Right hindlimb (tissue), 1 donor: ENCODE measurements around the gene ALG1.
"Not testable (repeated sequence)": the region's sequence is repeated elsewhere in the genome, so short reads cannot be mapped to it uniquely, and the experiment has no call there.

Experiments
- DNase-seq: peaks from one replicate; pipeline ENCODE4 v3.0.0-alpha.2; 2018

The ALG1 gene

DNA sequence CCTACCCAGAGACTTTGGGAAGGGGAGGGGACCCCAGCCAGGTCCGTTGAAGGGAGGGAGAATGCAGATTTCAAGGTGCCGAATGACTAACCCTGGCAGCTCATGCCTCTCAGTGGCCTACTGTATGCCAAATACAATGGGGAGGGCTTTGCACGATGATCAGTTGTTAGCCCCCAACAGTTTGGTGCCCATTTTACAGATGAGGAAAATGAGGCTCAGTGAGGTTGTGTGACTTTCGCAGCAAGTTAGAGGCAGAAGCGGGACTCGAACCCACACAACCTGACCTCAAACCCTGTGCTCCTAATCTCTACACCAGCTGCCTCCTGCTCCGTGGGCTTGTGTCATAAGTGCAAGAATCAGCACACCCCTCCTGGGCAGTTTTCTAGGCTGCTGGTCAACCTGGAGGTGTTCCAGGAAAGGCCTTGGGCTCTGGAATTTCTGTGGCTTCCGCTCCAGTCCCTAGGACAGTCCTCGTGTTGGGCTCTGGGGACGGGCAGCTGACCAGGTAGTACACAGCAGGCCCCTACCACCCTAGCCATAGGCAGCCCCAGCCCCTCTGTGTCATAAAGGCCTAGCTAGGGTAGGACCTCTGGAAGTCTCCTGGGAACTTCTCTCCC is 26.0 kb upstream of the ALG1 start:
- no peak for DNase-seq

DNA sequence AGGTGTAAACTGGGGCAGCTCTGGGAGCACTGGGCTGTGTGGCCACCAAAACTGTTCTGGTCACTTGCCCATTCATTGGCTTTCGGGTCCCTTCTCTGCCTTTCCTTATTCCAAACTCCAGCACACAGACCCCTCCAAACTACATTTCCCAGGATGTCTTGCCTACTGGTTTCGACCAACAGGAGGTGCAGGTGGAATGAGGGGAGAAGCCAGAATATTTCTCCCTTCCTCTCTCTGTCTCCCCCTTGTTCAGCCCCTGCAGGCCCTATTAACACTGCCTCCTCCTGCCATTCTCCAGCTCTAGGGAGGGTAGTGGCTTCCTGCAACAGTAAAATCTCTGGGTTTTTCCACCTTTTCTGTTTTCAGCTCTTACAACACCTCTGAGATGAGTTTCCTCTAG is 24.7 kb upstream of the ALG1 start:
- DNase-seq = no peak

DNA sequence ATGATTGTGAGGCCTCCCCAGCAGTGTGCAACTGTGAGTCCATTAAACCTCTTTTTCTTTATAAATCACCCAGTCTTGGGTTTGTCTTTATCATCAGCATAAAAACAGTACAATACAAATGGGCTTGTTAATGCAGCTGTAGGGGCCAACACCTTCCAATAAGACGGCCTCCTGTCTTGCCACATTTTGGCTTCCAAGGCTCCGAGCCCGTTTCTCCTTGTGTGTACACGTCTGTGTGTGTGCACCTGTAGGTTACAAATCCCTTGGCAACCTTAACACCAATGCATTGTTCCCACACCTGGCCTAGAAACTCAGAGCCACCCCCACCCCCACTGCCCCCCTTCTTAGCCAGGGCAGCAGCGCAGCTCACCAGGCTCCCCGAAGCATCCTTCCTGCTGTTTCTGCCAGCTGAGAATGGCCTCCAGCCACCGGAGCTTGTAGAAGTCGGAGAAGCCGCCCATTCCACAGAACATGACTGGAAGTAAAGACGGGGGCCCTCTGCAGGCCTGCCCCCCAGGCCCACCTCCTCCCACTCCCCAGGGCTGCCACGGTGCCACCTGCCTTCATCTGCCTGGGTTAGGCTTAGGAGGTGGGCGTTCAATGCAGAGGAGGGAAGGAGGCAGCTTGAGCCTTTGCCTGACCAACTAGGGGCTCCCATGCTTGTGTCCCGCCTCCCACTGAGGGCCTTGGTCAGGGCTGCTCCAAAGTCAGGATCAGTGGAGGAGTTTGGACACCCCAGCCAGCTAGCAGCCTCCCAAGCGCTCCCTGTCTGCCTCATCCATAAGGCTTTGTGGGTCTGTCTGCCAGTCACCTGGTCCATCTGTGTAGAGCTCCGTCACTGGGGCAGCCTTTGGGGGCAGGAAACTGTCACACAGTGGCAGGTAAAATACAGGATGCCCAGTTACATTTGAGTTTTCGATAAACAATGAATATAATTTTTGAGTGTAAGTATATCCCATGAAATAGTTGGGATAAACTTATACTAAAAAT is 16.5 kb upstream of the ALG1 start:
- no peak for DNase-seq

DNA sequence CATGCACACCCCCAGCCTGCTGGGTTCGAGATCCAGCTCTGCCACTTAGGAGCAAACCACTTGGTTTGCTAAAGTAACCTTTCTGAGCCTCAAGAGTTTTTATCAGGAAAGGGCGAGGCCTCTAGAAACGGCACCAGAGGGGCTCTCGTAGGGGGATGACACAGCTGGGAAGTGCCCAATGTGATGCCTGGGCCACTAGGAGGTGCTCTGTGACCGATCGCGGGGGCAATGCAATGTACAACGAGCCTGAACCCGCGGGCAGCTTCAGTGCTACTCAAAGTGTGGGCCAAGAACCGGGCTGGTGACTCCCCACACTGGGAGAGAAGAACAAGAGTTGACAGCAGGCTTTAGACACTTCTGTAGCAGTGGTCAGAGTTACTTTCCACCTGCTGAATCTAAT is 15.3 kb upstream of the ALG1 start:
- no peak for DNase-seq

DNA sequence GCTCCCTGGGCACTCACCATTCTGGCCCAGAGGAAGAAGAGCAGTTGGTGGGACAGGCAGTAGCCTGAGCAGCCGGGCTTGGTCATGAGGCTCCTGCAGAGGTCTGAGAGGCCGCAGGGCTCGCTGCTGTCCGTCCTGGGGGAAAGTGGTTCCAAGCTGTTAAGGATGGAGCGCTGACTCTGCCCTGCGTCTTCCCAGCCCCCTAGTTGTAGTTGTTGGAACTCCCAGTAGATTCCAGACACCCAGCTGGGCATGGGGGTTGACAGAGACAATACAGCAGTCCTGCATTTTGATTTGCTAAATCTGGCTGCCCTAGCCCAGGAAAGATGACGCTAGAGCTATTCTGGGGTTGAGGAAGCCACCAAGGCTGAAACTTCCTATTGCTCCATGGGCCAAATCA is 13.2 kb upstream of the ALG1 start:
- DNase-seq = no peak

DNA sequence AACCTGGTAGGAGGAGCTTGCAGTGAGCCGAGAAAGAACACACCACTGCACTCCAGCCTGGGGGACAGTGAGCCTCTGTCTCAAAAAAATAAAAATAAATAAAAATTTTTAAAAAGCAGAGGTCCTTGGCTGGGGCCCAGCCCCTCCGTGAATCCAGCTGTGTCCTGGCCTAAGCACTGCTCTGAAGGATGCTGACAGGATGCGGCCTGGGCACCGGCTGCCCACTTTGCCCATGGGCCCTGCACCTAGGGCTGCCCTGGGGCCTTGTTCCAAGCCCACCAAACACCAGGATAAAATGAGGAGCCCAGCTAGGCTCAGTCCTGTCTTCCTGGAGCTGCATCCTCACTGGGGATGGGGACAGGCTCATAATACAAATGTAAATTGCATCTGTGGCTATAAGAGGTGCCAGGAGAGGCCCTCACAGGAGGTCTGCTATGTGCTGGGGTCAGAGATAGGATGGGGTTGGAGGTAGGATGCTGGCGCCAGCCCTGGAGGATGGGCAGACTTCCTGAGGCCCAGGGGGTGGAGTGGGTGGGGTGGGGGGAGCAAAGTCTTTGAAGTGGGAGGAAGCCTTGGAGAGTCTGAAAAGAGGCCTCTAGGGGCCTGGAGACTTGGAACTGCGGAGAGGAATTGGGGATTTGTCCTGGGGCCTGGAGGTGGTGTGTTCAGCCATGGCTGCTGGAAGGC is 12.1 kb upstream of the ALG1 start:
- DNase-seq = no peak

DNA sequence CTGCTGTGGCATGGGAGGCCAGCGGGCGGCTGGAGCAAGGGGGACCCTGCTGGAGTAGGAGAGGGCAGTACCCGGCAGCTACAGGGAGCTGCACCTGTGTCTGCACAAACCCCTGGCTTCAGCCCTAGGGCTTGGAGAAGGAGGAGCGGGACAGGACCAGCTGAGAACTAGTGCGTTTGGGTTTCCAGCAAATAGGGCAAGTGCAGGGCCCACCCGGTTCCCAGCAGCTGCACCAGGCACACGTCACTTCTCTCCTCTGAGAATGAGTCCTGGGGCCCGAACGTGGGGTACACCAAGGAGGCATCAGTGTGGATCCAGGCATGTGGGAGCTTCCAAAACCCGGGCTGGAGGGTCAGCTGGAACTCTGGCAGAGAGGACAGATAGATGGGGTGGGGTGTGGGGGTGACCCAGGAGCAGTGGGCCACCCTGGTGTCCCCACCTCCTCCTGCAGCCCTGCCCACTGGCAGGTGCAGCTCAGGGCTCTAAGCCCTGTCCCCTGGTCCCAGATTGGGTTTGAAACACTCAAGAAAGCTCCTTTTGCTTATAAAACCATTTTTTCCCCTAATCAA is 11.5 kb upstream of the ALG1 start:
- no peak for DNase-seq

DNA sequence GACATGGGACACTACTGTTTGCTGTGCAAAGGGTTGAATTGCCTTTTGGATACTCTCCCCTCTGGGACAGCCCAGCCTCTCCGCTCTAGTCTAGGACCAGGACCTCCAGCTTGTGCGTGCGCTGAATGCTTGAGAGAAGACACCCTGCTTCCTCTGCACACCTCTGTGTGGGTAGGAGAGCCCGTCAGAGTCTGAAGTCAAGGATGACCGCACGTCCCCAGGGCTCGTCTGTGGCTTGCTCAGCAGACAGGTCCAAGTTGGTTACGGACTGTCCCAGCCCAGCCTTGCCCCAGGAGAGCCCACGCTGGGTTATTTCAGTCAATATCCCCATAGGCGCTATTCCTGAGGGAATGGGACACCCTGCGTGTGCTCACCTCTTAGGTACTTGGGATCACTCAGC is 9.6 kb upstream of the ALG1 start:
- no peak for DNase-seq

DNA sequence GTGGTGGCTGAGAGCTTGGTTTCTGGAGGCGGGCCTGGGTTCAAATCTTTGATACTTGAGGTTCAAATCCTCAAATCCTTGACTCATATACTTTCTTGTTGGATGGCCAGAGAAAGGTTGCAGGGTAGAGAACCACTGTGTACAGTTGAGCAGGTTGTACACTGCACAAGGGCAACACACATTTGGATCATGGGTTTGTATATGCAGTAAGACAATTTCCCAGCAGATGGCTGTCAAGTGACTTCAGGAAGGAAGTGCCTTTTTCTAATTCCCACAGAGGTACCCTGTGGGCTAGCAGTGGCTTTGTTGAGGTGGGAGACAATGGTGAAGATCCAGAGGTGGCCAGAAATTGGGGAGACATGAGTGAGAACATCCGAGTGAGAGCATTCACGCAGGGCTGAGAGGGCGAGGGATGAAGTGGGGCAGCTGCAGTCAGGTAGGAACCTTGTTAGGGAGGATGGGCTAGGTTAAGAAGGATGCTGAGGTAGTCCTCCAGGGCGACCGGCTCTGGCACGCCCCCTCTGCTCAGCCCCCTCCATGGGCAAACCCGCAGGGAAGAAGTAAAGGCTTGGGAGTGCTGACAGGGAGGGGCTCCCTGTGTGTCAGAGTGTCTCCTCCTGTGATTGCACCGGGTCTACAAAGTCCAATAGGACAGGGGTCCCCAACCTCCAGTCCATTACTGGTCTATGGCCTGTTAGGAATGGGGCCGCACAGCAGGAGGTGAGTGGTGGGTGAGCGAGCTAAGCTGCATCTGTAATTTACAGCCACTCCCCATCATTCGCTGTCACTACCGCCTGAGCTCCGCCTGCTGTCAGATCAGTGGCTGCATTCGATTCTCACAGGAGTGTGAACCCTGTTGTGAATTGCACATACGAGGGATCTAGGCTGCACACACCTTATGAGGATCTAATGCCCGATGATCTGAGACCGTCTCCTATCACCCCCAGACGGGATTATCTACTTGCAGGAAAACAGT is 8.6 kb upstream of the ALG1 start:
- DNase-seq = no peak

DNA sequence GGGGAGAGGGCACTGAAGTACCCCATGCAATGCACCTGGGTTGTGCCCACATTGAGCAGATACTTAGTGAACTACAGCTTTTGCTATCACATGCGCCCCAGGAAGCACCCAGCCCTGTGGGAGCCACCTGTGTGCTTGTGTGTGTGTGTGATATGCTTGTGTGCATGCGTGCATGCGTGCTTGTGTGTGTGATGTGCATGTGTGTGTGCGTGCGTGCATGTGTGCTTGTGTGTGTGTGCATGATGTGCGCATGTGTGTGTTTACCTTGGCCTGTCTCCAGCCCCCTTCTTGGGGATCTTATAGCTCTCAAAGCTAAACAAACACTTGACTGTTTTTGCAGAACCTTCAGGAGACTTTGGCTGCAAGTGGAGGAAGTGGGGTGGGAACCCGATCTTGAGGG is 6.7 kb upstream of the ALG1 start:
- no peak for DNase-seq

DNA sequence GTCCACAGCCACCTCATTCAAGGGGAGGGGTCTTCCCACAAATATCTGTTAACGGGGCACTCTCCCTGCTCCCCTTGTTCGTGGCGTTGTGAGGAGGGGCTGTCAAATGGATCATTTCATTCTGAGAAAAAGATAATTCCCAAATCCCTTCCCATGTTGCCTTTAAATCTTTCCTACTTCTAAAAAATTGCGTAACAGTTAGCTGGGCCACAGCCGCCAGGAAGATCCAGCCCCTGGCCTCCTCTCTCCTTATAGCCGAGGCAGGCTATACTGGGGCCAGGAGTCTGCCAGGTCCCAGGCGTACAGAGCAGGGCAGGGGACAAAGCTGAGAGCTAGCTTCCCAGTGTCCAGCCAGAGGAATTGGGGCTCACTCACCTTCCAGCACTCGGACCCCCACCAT is 6.3 kb upstream of the ALG1 start:
- no peak for DNase-seq

DNA sequence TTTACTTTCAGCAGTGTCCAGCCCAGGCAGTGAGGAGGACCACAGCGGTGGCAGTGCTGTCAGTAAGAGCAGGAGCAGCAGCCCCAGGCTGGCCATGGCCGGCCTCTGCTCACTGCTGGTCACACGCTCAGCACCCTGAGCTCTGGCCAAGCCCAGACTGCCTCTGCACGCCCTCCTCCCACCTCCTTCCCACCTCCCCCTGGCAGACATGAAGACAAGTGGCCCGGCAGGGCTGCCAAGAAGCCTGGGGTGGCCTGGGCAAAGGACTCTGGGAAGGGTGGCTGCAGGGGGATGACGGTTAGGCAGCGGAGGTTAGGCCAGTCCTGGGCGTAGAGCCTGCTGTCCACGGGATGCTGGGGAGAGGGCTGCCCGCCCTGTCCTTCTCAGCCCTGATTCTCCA is 5.8 kb upstream of the ALG1 start, which contains the start of gene C16orf89:
Gene C16orf89, minus strand, starts transcription at position 144 of the 400 bp plus-strand sequence. Its CDS starts 48 bp downstream, at position 96.
- no peak for DNase-seq

DNA sequence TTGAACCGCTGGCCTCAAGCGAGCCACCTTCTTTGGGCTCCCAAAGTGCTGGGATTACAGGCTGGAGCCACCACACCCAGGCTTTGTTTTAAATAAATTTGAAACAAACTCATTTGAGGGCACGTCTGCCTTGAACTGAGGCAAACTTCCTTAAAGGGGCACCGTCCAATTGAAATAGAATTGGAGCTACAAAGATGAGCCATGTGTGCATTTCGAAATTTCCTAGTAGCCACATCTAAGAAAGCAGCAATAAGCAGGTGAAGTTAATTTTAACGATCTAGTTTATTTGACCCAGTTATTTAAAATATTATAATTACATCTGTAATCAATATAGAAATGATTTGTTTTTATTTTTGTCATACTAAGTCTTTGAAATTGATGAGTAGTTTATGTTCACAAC is 5.1 kb upstream of the ALG1 start:
- no peak for DNase-seq

DNA sequence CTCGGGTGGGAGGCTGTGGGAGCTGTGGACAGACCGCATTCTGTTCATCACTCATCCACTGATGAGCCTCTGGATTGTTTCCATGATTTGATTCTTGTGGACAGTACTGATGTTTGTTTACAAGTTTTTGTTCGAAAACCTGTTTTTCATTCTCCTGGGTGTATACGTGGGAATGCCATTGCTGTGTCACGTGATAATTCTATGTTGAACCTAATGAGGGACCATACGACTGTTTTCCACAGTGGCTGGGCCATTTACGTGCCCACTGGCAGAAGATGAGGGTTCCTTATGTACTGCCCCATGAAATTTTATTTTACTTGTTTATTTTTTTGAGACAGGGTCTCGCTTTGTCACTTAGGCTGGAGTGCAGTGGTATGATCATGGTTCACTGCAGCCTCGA is 2.6 kb upstream of the ALG1 start:
- no peak for DNase-seq

DNA sequence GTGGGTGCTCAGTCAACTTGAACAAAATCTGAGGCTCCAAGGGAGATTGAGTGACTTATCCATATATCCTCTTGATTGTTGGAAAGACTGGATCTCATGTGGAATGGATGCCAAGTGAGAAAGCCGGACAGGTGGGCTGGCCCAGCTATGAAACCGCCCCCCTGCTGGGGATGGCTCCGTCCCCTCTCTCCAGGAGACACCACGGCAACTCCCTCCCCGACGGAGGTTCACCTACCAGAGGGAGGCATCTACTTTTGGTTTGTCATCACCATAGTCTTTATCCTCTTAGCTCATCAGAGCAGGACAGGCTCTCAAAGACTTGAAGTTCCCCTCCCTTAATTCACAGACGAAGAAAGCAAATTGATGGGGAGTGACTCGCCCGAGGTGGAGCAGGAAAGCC is 1.8 kb upstream of the ALG1 start:
- DNase-seq = no peak

DNA sequence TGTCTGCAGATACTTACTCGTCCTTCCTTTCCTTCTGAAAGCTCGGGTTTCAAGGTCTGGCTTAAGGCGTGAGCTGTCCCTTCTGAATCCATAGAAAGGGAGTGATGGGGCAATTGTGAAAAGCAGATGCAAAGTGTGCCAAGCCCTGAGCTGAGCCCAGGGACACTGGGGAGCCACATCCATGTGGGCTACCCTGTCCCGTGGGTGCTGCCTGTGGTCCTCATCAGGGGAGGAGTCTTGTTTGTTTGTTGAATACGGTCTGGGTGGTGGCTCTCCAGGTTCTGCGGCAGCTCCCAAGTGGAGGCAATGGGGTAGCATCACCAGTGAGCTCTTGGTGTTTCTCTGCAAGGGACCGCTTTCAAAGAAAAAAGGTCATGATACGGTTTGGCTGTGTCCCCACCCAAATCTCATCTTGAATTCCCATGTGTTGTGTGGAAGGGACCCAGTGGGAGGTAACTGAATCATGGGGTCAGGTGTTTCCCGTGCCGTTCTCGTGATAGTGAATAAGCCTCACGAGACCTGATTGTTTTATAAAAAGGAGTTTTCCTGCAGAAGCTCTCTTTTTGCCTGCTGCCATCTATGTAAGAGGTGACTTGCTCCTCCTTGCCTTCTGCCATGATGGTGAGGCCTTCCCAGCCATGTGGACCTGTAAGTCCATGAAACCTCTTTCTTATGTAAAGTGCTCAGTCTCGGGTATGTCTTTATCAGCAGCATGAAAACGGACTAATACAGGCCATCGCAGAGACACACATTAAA is 1.0 kb upstream of the ALG1 start:
- DNase-seq = no peak

DNA sequence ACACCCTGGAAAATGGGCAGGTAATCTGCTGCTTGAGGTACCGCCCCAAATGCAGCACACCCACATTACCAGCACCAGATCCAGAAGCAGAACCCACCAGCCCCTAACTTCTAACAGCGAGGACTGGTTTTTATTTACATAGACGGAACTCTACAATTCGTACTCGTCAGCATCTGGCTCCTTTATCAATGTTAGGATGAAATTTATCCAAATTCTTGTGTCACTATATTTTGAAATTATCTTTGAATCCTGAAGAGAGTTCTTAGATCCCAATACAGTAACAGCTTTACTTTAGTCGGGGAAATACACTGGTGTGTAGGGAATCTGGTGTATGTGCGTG is 332 bp upstream of the ALG1 start:
- DNase-seq = no peak

DNA sequence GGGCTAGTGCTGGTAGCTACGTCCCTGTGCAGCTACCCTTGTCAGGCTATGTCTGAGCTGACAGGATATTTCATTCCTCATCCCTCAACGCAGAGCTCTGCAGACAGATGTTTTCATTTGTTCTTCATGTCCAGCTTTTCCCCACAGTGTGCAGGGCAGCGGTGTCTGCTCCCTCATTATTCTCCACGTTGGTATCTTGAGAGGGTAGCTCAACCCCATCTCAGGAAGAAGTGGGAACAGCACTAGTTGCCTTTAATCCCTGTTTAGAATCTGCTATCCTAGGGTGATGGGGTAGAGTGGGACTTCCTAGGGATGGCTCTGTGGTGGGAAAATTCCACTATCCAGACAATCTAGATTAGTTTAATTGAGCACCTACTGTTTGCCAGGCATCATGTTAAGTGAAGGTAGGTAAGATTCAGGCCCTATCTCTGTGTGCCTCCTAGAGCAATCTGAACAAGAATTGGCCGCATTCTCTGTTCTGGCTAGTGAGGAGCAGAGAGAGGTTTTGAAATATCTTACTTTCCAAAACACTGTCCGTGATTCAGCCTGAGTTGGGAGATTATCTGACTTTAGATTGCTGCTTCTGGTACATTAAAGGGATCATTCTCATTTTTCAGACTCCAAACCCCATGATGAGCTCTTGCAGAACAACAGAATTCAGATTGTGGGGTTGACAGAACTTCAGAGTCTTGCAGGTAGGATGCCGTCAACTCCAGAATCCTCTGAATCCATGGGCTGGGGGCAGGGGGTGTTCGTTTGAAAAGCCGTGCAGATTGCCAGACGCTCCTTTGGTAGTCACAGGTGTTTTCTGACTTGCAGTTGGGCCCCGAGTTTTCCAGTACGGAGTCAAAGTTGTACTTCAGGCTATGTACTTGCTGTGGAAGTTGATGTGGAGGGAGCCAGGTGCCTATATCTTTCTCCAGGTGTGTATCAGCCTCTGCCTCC is 963 bp downstream of the ALG1 start:
- DNase-seq = no peak

DNA sequence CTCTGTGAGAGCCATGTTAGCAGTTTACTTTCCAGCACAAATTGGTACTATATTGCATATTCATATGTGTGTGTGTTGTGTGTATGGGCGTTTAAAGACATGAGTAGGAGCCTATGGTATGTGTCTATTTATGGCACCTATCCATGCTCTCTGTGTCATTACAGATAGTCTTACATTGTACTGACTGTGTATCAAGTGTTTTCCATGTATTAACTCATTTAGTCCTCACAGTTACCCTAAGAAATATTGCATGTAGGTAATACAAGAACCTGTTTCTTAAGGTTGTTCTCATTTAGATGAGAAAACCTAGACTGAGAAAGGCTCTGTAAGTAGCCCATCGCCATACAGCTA is 1.6 kb downstream of the ALG1 start:
- no peak for DNase-seq

DNA sequence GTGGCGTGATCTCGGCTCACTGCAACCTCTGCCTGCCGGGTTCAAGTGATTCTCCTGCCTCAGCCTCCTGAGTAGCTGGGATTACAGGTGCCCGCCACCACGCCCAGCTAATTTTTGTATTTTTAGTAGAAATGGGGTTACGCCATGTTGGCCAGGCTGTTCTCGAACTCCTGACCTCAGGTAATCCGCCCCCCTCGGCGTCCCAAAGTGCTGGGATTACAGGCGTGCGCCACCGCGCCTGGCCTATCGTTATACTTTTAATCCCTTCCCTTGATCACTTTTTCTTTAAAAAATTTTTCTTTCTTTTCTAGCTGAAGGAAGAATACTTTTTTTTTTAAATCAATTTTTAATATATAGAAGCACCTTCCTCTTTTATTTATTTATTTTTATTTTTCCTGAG is 2.1 kb downstream of the ALG1 start:
- not testable (repeated sequence) for DNase-seq
